Neuronal stem cell (in vitro differentiated cells): ENCODE results near the gene CLDN15.

Source experiments
- DNase-seq: peaks from one replicate; pipeline ENCODE4 v3.0.0-alpha.2; 2013; ENCODE audit warnings: low spot score
- H2AFZ ChIP-seq: one replicate; pipeline ENCODE4 v1.6.1; 2013; ENCODE audit warnings: mild to moderate bottlenecking, low read length, inconsistent platforms
- H2AK5ac ChIP-seq: 2 replicates; pipeline ENCODE4 v1.6.1; 2013; ENCODE audit warnings: low read depth, mild to moderate bottlenecking, inconsistent platforms, low read length, moderate library complexity, mixed read lengths
- H2BK120ac ChIP-seq: 2 replicates; pipeline ENCODE4 v1.6.1; 2013; ENCODE audit warnings: low read depth, mild to moderate bottlenecking, inconsistent platforms, low read length, moderate library complexity, mixed read lengths
- H2BK12ac ChIP-seq: one replicate; pipeline ENCODE4 v1.6.1; 2013; ENCODE audit warnings: low read length, inconsistent platforms
- H2BK15ac ChIP-seq: 2 replicates; pipeline ENCODE4 v1.6.1; 2013; ENCODE audit warnings: mild to moderate bottlenecking, low read length, inconsistent platforms, mixed read lengths
- H2BK5ac ChIP-seq: one replicate; pipeline ENCODE4 v1.6.1; 2013; ENCODE audit warnings: inconsistent platforms, mild to moderate bottlenecking, low read length, moderate library complexity
- H3K14ac ChIP-seq: one replicate; pipeline ENCODE4 v1.6.1; 2013; ENCODE audit warnings: low read length, inconsistent platforms
- H3K18ac ChIP-seq: 2 replicates; pipeline ENCODE4 v1.6.1; 2013; ENCODE audit warnings: low read length, inconsistent platforms
- H3K23ac ChIP-seq: 2 replicates; pipeline ENCODE4 v1.6.1; 2013; ENCODE audit warnings: low read depth, mild to moderate bottlenecking, mixed read lengths, low read length, inconsistent platforms; ENCODE audit not compliant: poor library complexity
- H3K27ac ChIP-seq: replicated peaks from 3 replicates; pipeline ENCODE4 v1.5.1; 2013; ENCODE audit warnings: low read length, inconsistent platforms
- H3K27me3 ChIP-seq, 3 experiments: 2 replicates each; pipeline ENCODE4 v1.6.1; 2013; ENCODE audit warnings: low read length in 3 of 3, mild to moderate bottlenecking in 2 of 3, inconsistent platforms in 1 of 3, low read depth in 1 of 3, mixed read lengths in 1 of 3, moderate library complexity in 1 of 3; ENCODE audit not compliant: control insufficient read depth in 3 of 3, insufficient read depth in 3 of 3
- H3K36me3 ChIP-seq, 2 donors: replicated peaks in 1 of 2; 2 replicates each; pipeline ENCODE4 v1.6.1; 2013; ENCODE audit warnings: low read length in 2 of 2; ENCODE audit not compliant: control insufficient read depth in 2 of 2, insufficient read depth in 2 of 2
- H3K4ac ChIP-seq: 2 replicates; pipeline ENCODE4 v1.6.1; 2013; ENCODE audit warnings: inconsistent platforms, mild to moderate bottlenecking, low read length, moderate library complexity
- H3K4me1 ChIP-seq, 2 donors: 1 replicate in 1 of 2; 2 replicates in 1 of 2; pipeline ENCODE4 v1.6.1; 2013; ENCODE audit warnings: low read length in 2 of 2, low read depth in 1 of 2; ENCODE audit not compliant: control insufficient read depth in 2 of 2, insufficient read depth in 1 of 2
- H3K4me2 ChIP-seq: one replicate; pipeline ENCODE4 v1.6.1; 2013; ENCODE audit warnings: mild to moderate bottlenecking, low read length, inconsistent platforms; ENCODE audit not compliant: insufficient read depth, poor library complexity, severe bottlenecking
- H3K4me3 ChIP-seq, 2 donors: 2 replicates each; pipeline ENCODE4 v1.5.1; 2013; ENCODE audit warnings: low read length in 2 of 2, mild to moderate bottlenecking in 2 of 2, inconsistent platforms in 1 of 2, moderate library complexity in 1 of 2
- H3K79me1 ChIP-seq: one replicate; pipeline ENCODE4 v1.6.1; 2013; ENCODE audit warnings: low read depth, mild to moderate bottlenecking, inconsistent platforms, low read length, moderate library complexity
- H3K9ac ChIP-seq: one replicate; pipeline ENCODE4 v1.6.1; 2013; ENCODE audit warnings: mild to moderate bottlenecking, low read depth, low read length, inconsistent platforms; ENCODE audit not compliant: poor library complexity
- H3K9me3 ChIP-seq, 2 donors: replicated peaks in 1 of 2; 2 replicates each; pipeline versions ENCODE3 to v1.6.1; 2013; ENCODE audit warnings: low read length in 2 of 2, mild to moderate bottlenecking in 2 of 2, inconsistent platforms in 1 of 2, low read depth in 1 of 2, mixed read lengths in 1 of 2, moderate library complexity in 1 of 2; ENCODE audit not compliant: control insufficient read depth in 2 of 2, insufficient read depth in 1 of 2
- H4K8ac ChIP-seq: one replicate; pipeline ENCODE4 v1.6.1; 2013; ENCODE audit warnings: low read depth, mild to moderate bottlenecking, inconsistent platforms, low read length, moderate library complexity
- H4K91ac ChIP-seq: one replicate; pipeline ENCODE4 v1.6.1; 2013; ENCODE audit warnings: low read length, low read depth, mild to moderate bottlenecking, inconsistent platforms; ENCODE audit not compliant: poor library complexity
- WGBS, 2 donors: extraction: QIAGEN DNeasy Blood & Tissue Kit; methylation state at CpG; one replicate each; pipeline ENCODE4 v1.1.7; 2013; ENCODE audit warnings: missing lambda C conversion rate in 2 of 2, mixed read lengths in 1 of 2; ENCODE audit not compliant: insufficient read length in 2 of 2, insufficient replicate concordance in 1 of 2; ENCODE audit errors: extremely low coverage in 2 of 2; 5-methylcytosine and 5-hydroxymethylcytosine counted together

CLDN15 gene

DNA sequence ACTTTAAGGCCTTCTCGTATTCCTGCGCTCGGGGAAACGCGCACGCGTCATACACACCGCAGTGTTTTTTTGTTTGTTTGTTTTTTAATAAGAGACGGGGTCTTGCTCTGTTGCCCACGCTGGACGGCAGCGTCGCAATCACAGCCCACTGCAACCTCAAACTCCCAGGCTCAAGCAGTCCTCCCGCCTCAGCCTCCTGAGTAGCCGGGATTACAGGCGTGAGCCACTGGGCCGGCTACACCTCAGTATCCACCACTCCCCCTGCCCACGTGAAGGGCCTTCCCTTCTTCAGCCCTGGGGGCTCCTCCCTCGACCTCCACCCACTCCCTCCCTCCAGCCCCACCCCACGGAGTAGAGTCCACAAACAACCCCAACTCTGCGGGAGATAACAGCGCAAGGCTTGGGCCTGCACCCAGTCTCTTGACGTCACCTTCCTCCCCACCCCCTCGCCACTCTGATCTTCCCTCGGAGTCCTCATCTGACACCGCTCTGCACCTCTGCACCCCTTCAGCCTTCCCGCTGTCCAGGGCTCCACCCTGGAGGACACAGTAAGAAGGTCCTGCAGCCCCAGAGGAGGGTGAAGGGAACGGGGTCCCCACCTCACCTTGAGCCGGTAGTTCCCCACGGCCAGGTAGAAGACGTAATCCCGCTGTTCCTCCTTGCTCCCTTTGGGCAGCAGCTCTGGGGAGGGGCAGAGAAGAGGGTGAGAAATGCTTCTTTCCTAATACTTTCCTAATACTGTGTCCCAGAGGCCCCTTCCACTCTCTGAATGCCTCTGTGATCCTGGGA is 2.8 kb upstream of the CLDN15 start:
- Histone ChIP-seq H3K4me3 (no peak overlapping the region), H4K91ac (no peak overlapping the region), H3K18ac (no peak overlapping the region), H2BK15ac (no peak overlapping the region), H2BK12ac (no peak overlapping the region), H3K14ac (no peak overlapping the region), H3K4me2 (no peak overlapping the region), H2BK120ac (no peak overlapping the region), H3K27me3 (no peaks in the 10 kb centered on the region), H3K27ac (no peak overlapping the region), H2AFZ (no peak overlapping the region), H3K4ac (no peak overlapping the region), H3K36me3 (peaks cover 17 to 51% of the 10 kb centered on the region in 2 donors), H3K23ac (no peak overlapping the region), H2AK5ac (no peak overlapping the region), H2BK5ac (no peak overlapping the region), H4K8ac (no peak overlapping the region), H3K79me1 (peaks cover 14% of the 10 kb centered on the region), H3K9me3 (no peaks in the 10 kb centered on the region), H3K4me1 (peaks cover 7 to 9% of the 10 kb centered on the region in 2 donors), H3K9ac (no peak overlapping the region)
- WGBS, 2 donors = no CpG with 5 or more reads among the region's 32 CpGs
- DNase-seq = no peak

GRCh38 chr7:101239951-101240220 is 2.3 kb upstream of the CLDN15 start:
- H3K4me2 ChIP-seq = no peak overlapping the region
- H4K8ac ChIP-seq = no peak overlapping the region
- H3K18ac ChIP-seq = no peak overlapping the region
- H3K14ac ChIP-seq = no peak overlapping the region
- H3K27ac ChIP-seq = no peak overlapping the region
- no peak overlapping the region for H3K23ac ChIP-seq
- H3K9ac ChIP-seq = no peak overlapping the region
- H3K79me1 ChIP-seq = peaks cover 14% of the 10 kb centered on the region
- no peak overlapping the region for H2BK120ac ChIP-seq
- DNase-seq = no peak
- H2AK5ac ChIP-seq = no peak overlapping the region
- H3K27me3 ChIP-seq = no peaks in the 10 kb centered on the region
- no peak overlapping the region for H2AFZ ChIP-seq
- no peak overlapping the region for H4K91ac ChIP-seq
- no peak overlapping the region for H2BK15ac ChIP-seq
- peaks cover 4 to 9% of the 10 kb centered on the region in 2 donors for H3K4me1 ChIP-seq
- H2BK5ac ChIP-seq = no peak overlapping the region
- H3K36me3 ChIP-seq = peaks cover 17 to 51% of the 10 kb centered on the region in 2 donors
- H3K9me3 ChIP-seq = no peaks in the 10 kb centered on the region
- no peak overlapping the region for H2BK12ac ChIP-seq
- no peak overlapping the region for H3K4ac ChIP-seq
- WGBS, 2 donors = no CpG with 5 or more reads among the region's 9 CpGs
- no peak overlapping the region for H3K4me3 ChIP-seq

DNA sequence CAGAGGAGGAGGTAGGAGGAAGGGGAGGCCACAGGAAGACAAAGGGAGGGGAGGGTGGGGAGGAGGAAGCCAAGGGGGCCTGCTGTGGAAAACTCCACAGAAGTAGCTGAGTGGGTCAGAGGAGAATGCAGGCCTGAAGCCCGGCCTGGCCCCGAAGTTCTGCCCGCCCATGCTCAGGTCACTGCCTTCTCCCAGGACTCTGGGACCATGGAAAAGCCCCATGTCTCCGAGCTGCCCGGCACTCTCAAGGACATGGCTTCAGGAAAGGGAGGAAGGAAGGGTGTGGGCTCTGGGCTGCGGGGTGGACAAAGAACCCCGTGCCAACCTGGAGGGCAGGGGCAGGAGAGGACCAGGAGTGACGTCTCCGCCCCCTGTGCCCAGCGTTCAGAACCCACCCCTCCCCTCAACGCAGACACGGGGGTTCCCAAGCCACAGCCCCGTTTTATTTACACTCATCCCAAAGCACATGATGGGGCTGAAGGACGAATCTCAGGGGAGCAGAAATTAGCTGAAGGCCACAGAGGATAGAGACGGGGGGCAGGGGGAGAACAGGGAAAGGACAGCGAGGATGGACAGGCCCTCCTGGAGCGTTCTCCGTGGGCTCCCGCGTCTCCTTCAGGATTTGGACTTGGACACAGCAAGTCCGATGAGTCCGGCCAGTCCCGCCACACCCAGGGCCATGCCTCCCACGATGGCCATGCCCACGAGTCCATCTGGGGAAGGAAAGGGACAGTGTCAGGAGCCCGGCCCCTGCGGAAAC is 1.8 kb upstream of the CLDN15 start:
- Histone ChIP-seq H2BK15ac (no peak overlapping the region), H2AFZ (no peak overlapping the region), H4K8ac (no peak overlapping the region), H3K4me1 (peaks cover 4 to 9% of the 10 kb centered on the region in 2 donors), H3K27ac (no peak overlapping the region), H3K4me3 (no peak overlapping the region), H3K27me3 (no peaks in the 10 kb centered on the region), H2BK120ac (no peak overlapping the region), H3K18ac (no peak overlapping the region), H3K14ac (no peak overlapping the region), H4K91ac (no peak overlapping the region), H3K4ac (no peak overlapping the region), H2BK12ac (no peak overlapping the region), H3K9ac (no peak overlapping the region), H2AK5ac (no peak overlapping the region), H3K9me3 (no peaks in the 10 kb centered on the region), H3K79me1 (peaks cover 12% of the 10 kb centered on the region), H3K4me2 (no peak overlapping the region), H3K23ac (no peak overlapping the region), H3K36me3 (peaks cover 17 to 51% of the 10 kb centered on the region in 2 donors), H2BK5ac (no peak overlapping the region)
- no CpG with 5 or more reads among the region's 27 CpGs for WGBS, 2 donors
- no peak for DNase-seq
